Measurements from ENCODE around the gene CCDC149.

The CCDC149 gene

DNA sequence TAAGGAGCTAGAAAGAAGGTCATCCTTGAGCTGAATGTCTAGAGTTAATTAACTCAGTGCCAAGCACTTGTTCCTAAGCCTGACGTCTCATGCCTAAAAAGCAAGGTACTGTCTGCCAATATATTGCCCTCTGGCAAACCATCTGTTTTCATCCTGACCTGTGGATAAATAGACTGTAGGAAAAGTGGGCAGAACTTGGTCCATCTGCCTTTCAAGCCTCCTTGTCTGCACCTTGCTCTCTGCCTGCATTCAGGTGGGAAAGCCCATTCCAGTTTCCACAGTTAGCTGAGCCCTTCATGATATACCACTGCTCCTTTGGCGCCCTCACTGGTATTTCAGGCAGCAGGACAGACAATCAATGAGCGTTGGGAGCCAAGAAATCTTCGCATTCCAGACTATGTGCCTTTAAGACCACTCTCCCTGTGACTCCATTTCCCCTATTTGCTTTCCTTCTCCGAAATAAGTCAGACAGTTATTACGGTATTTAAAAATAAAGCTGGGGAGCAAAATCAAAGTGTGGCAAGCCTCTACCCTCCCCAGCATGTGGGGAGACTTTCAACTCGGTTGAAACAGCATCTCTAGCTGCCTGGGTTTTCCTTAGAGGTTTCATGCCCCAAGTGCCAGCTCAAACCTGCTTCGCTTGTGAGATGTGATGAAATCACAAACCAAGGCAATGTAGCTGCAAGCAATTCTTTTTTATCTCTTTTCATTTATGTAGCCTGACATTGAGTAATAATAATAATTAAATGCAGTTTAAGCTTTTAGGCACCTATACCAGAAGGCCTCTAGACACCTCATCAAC, 2.5 kb upstream of the CCDC149 start:
- TF ChIP-seq GABPA (IDR thresholded peaks at IDR 0.05; ENCODE audit: low read depth) (no peak), SPI1 (IDR thresholded peaks at IDR 0.05; ENCODE audit: borderline replicate concordance, low read depth) (no peak), REST (IDR thresholded peaks at IDR 0.05; ENCODE audit: insufficient replicate concordance, low read depth) (no peak), POLR2AphosphoS5 (IDR thresholded peaks at IDR 0.05; ENCODE audit: low read depth) (no peak)
- TF ChIP-seq, protein P1, sequence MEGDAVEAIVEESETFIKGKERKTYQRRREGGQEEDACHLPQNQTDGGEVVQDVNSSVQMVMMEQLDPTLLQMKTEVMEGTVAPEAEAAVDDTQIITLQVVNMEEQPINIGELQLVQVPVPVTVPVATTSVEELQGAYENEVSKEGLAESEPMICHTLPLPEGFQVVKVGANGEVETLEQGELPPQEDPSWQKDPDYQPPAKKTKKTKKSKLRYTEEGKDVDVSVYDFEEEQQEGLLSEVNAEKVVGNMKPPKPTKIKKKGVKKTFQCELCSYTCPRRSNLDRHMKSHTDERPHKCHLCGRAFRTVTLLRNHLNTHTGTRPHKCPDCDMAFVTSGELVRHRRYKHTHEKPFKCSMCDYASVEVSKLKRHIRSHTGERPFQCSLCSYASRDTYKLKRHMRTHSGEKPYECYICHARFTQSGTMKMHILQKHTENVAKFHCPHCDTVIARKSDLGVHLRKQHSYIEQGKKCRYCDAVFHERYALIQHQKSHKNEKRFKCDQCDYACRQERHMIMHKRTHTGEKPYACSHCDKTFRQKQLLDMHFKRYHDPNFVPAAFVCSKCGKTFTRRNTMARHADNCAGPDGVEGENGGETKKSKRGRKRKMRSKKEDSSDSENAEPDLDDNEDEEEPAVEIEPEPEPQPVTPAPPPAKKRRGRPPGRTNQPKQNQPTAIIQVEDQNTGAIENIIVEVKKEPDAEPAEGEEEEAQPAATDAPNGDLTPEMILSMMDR (IDR thresholded peaks at IDR 0.05; ENCODE audit: insufficient read depth, low read length) = no peak
- DNase-seq (ENCODE audit: low read depth in 1 of 2, low spot score in 1 of 2) = no peak
- no peak overlapping the region for H3K27ac ChIP-seq (replicated peaks)
- H3K27me3 ChIP-seq (ENCODE audit: insufficient read depth, poor library complexity, severe bottlenecking) = no peaks in the 10 kb centered on the region
- no peak overlapping the region for H3K4me3 ChIP-seq (replicated peaks; ENCODE audit: insufficient read depth, low read length)

GRCh38 chr4:24914460-24914859, 1.6 kb upstream of the CCDC149 start:
- DNase-seq (ENCODE audit: low read depth in 1 of 2, low spot score in 1 of 2) = no peak
- TF ChIP-seq, protein P1 (IDR thresholded peaks at IDR 0.05; ENCODE audit: insufficient read depth, low read length) = no peak
- TF ChIP-seq REST (IDR thresholded peaks at IDR 0.05; ENCODE audit: insufficient replicate concordance, low read depth) (no peak), SPI1 (IDR thresholded peaks at IDR 0.05; ENCODE audit: borderline replicate concordance, low read depth) (no peak), GABPA (IDR thresholded peaks at IDR 0.05; ENCODE audit: low read depth) (no peak), POLR2AphosphoS5 (IDR thresholded peaks at IDR 0.05; ENCODE audit: low read depth) (no peak)
- Histone ChIP-seq H3K27me3 (ENCODE audit: insufficient read depth, poor library complexity, severe bottlenecking) (no peaks in the 10 kb centered on the region), H3K27ac (replicated peaks) (no peak overlapping the region), H3K4me3 (replicated peaks; ENCODE audit: insufficient read depth, low read length) (no peak overlapping the region)

DNA sequence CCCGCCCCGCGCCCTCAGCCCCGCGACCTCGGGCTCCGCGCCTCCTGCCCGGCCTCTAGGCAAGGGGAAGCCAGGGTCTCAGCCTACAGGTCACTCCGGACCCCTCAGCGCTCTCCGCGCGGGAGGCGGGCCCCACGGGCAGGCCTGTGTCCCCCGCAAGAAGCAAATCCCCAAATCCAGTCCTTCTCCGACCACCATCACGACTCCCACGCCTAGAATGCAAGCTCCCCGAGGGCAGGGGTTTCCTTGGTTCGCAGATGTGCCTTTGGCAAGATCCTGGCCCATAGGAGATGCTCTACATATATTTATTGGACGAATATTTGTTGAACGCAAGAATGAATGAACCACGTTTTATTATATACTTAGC, 260 bp upstream of the CCDC149 start:
- Histone ChIP-seq H3K27me3 (ENCODE audit: insufficient read depth, poor library complexity, severe bottlenecking) (no peaks in the 10 kb centered on the region), H3K4me3 (replicated peaks; ENCODE audit: insufficient read depth, low read length) (peak overlapping the region; percentile 42), H3K27ac (replicated peaks) (no peak overlapping the region)
- DNase-seq (ENCODE audit: low read depth in 1 of 2, low spot score in 1 of 2) = no peak
- TF ChIP-seq POLR2AphosphoS5 (IDR thresholded peaks at IDR 0.05; ENCODE audit: low read depth) (no peak), REST (IDR thresholded peaks at IDR 0.05; ENCODE audit: insufficient replicate concordance, low read depth) (no peak), GABPA (IDR thresholded peaks at IDR 0.05; ENCODE audit: low read depth) (no peak), SPI1 (IDR thresholded peaks at IDR 0.05; ENCODE audit: borderline replicate concordance, low read depth) (no peak)
- TF ChIP-seq, protein P1 (IDR thresholded peaks at IDR 0.05; ENCODE audit: insufficient read depth, low read length) = no peak
